ENCODE results near the gene CD3D.

Gene CD3D

GRCh38 chr11:118342503-118343161 lies at the start of gene CD3D:
Gene CD3D (minus strand): TSS chr11:118342705. CDS start chr11:118342607, 98 bp downstream.
- no peak for DNase-seq

- DNase-seq, result no peak
Measured at GRCh38 chr11:118383657-118384056, 41.2 kb upstream of the CD3D start.

GRCh38 chr11:118382954-118383353 lies 40.4 kb upstream of the CD3D start:
- no peak for DNase-seq

GRCh38 chr11:118380571-118380970 lies 38.1 kb upstream of the CD3D start:
- no peak for DNase-seq

- DNase-seq, result no peak
Measured at GRCh38 chr11:118379497-118379896, 37.0 kb upstream of the CD3D start.

- DNase-seq, result no peak
Measured at GRCh38 chr11:118375978-118376377, 33.5 kb upstream of the CD3D start.

GRCh38 chr11:118374729-118375128 lies 32.2 kb upstream of the CD3D start:
- DNase-seq, result no peak

GRCh38 chr11:118373871-118374270 lies 31.4 kb upstream of the CD3D start:
- DNase-seq, result no peak

- no peak for DNase-seq
Measured at GRCh38 chr11:118373263-118373662, 30.8 kb upstream of the CD3D start.

GRCh38 chr11:118370774-118371173 lies 28.3 kb upstream of the CD3D start:
- DNase-seq, result no peak

- no peak for DNase-seq
Measured at GRCh38 chr11:118366287-118366686, 23.8 kb upstream of the CD3D start.

- DNase-seq, result no peak
Measured at GRCh38 chr11:118364956-118365615, 22.6 kb upstream of the CD3D start.

GRCh38 chr11:118359295-118359958 lies 16.9 kb upstream of the CD3D start, which contains the start of gene UBE4A:
Gene UBE4A (plus strand): TSS chr11:118359600. CDS start chr11:118365081, 5,481 bp downstream.
- DNase-seq, result peak; percentile 87 to 92

GRCh38 chr11:118358071-118358470 lies 15.6 kb upstream of the CD3D start:
- no peak for DNase-seq

- DNase-seq, result no peak
Measured at GRCh38 chr11:118353084-118353710, 10.7 kb upstream of the CD3D start.

- no peak for DNase-seq
Measured at GRCh38 chr11:118349475-118349874, 7.0 kb upstream of the CD3D start.

- no peak for DNase-seq
Measured at GRCh38 chr11:118343981-118344515, 1.5 kb upstream of the CD3D start, which contains the start of gene CD3G. Gene CD3G (plus strand): TSS chr11:118344344. CDS start chr11:118344424, 80 bp downstream.

- DNase-seq, result no peak
Measured at GRCh38 chr11:118343248-118343647, 743 bp upstream of the CD3D start.

GRCh38 chr11:118341815-118342489 lies 553 bp downstream of the CD3D start:
- DNase-seq, result no peak

GRCh38 chr11:118341261-118341660 lies 1.2 kb downstream of the CD3D start:
- DNase-seq, result no peak

GRCh38 chr11:118340449-118340848 lies 2.1 kb downstream of the CD3D start:
- DNase-seq, result no peak

GRCh38 chr11:118339281-118339961 lies 3.1 kb downstream of the CD3D start:
- no peak for DNase-seq
